Ascending aorta (tissue), 2 donors: ENCODE measurements around the gene MEGF8. TPM values are rescaled to one million over a fixed set of nuclear protein-coding genes. Genes with fewer than 3 reads are reported as not detected.
A peak's percentile ranks its signal among the peaks of the same experiment; 100 is the strongest.

Experiments used
- DNase-seq, 2 donors: peaks; one replicate each; pipeline ENCODE4 v3.0.0-alpha.2; 2019; ENCODE audit warnings: low spot score in 2 of 2
- H3K27ac ChIP-seq, 2 donors: fragments of 200-600 bp; sonication (generic); one replicate each; pipeline ENCODE4 v1.5.1; 2016 to 2017; ENCODE audit warnings: mild to moderate bottlenecking in 1 of 2
- H3K27me3 ChIP-seq: fragments of 200-600 bp; sonication (generic); one replicate; pipeline ENCODE4 v1.5.1; 2017
- H3K36me3 ChIP-seq, 2 donors: fragments of 200-600 bp; sonication (generic); one replicate each; pipeline ENCODE4 v1.5.1; 2016
- H3K4me1 ChIP-seq, 2 donors: fragments of 200-600 bp; sonication (generic); one replicate each; pipeline ENCODE4 v1.5.1; 2016 to 2017; ENCODE audit warnings: mild to moderate bottlenecking in 1 of 2
- H3K4me3 ChIP-seq, 2 donors: fragments of 200-600 bp; sonication (generic); one replicate each; pipeline ENCODE4 v1.5.1; 2016 to 2017; ENCODE audit warnings: mild to moderate bottlenecking in 1 of 2
- H3K9me3 ChIP-seq, 2 donors: fragments of 200-600 bp; sonication (generic); one replicate each; pipeline ENCODE4 v1.5.1; 2016
- CTCF ChIP-seq, 3 experiments: fragments of 200-600 bp in 2 of 3; fragments of 450-650 bp in 1 of 3; sonication (generic) in 2 of 3; IDR thresholded peaks; one replicate each; pipeline ENCODE4 v1.5.1; 2016 to 2019; ENCODE audit warnings: antibody characterized with exemption in 3 of 3, mild to moderate bottlenecking in 1 of 3, moderate library complexity in 1 of 3
- intact Hi-C: fragments of 100-400 bp; cut with DNase I; formaldehyde crosslinking; loops from one replicate; pipeline ENCODE4 v1.15.1; 2023
- total RNA-seq: library from RNA; depleted of rRNA; stranded (reverse); fragments of >200 nt; gene quantifications from one replicate; pipeline ENCODE4 v1.1.0, GENCODE V29; 2016

MEGF8 gene
- total RNA-seq, 1 donor from 2014 or later = 61.8 TPM

GRCh38 chr19:42281827-42282762 lies 43.3 kb upstream of the MEGF8 start:
- H3K4me3 ChIP-seq = peak overlapping the region; percentile 82 to 86
- intact Hi-C loops = no loop called here
- H3K36me3 ChIP-seq = peaks cover 2 to 3% of the 10 kb centered on the region in 2 donors
- no peak for TF ChIP-seq CTCF (IDR thresholded peaks at IDR 0.05)
- no peaks in the 10 kb centered on the region for H3K9me3 ChIP-seq
- H3K4me1 ChIP-seq = peaks cover 56 to 73% of the 10 kb centered on the region in 2 donors
- H3K27ac ChIP-seq = peak overlapping the region; percentile 93 to 96
- DNase-seq = no peak
- no peaks in the 10 kb centered on the region for H3K27me3 ChIP-seq

- peaks cover 49 to 66% of the 10 kb centered on the region in 2 donors for H3K4me1 ChIP-seq
- H3K9me3 ChIP-seq = no peaks in the 10 kb centered on the region
- no peak for DNase-seq
- intact Hi-C loops = no loop called here
- H3K4me3 ChIP-seq = peak overlapping the region; percentile 85 to 86
- peak overlapping the region; percentile 93 to 96 for H3K27ac ChIP-seq
- H3K36me3 ChIP-seq = peaks cover 9 to 10% of the 10 kb centered on the region in 2 donors
- no peaks in the 10 kb centered on the region for H3K27me3 ChIP-seq
- no peak for TF ChIP-seq CTCF (IDR thresholded peaks at IDR 0.05)
Observed at GRCh38 chr19:42282819-42283187, 42.6 kb upstream of the MEGF8 start.

- H3K4me3 ChIP-seq = peak overlapping the region; percentile 85 to 86
- peaks cover 15 to 16% of the 10 kb centered on the region in 2 donors for H3K36me3 ChIP-seq
- no peaks in the 10 kb centered on the region for H3K27me3 ChIP-seq
- H3K4me1 ChIP-seq = peaks cover 45 to 61% of the 10 kb centered on the region in 2 donors
- H3K9me3 ChIP-seq = no peaks in the 10 kb centered on the region
- H3K27ac ChIP-seq = peak overlapping the region; percentile 93 to 96
- intact Hi-C loops = loop anchor here (1.0 to 2.0 kb wide), 2 partner anchors 39 to 67 kb away; partner anchors contain the start of gene DEDD2
- DNase-seq = peak; percentile 87 to 99
- no peak for TF ChIP-seq CTCF (IDR thresholded peaks at IDR 0.05)
Observed at GRCh38 chr19:42283188-42284065, 42.0 kb upstream of the MEGF8 start.

- H3K4me1 ChIP-seq = peaks cover 39 to 55% of the 10 kb centered on the region in 2 donors
- no peak for TF ChIP-seq CTCF (IDR thresholded peaks at IDR 0.05)
- H3K27ac ChIP-seq = peak overlapping the region; percentile 37 to 94
- DNase-seq = peak in 1 of 2 donors; percentile 87
- peaks cover 21 to 23% of the 10 kb centered on the region in 2 donors for H3K36me3 ChIP-seq
- no peaks in the 10 kb centered on the region for H3K27me3 ChIP-seq
- H3K9me3 ChIP-seq = no peaks in the 10 kb centered on the region
- H3K4me3 ChIP-seq = peak overlapping the region; percentile 85 to 86
- intact Hi-C loops = loop anchor here (1.0 to 2.0 kb wide), 2 partner anchors 40 to 67 kb away; partner anchors contain the start of gene DEDD2
Observed at GRCh38 chr19:42284066-42284501, 41.4 kb upstream of the MEGF8 start.
